ENCODE data around the gene IDS.
"Not testable (repeated sequence)": the region's sequence is repeated elsewhere in the genome, so short reads cannot be mapped to it uniquely, and the experiment has no call there.

IDS gene, protein sequence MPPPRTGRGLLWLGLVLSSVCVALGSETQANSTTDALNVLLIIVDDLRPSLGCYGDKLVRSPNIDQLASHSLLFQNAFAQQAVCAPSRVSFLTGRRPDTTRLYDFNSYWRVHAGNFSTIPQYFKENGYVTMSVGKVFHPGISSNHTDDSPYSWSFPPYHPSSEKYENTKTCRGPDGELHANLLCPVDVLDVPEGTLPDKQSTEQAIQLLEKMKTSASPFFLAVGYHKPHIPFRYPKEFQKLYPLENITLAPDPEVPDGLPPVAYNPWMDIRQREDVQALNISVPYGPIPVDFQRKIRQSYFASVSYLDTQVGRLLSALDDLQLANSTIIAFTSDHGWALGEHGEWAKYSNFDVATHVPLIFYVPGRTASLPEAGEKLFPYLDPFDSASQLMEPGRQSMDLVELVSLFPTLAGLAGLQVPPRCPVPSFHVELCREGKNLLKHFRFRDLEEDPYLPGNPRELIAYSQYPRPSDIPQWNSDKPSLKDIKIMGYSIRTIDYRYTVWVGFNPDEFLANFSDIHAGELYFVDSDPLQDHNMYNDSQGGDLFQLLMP

DNA sequence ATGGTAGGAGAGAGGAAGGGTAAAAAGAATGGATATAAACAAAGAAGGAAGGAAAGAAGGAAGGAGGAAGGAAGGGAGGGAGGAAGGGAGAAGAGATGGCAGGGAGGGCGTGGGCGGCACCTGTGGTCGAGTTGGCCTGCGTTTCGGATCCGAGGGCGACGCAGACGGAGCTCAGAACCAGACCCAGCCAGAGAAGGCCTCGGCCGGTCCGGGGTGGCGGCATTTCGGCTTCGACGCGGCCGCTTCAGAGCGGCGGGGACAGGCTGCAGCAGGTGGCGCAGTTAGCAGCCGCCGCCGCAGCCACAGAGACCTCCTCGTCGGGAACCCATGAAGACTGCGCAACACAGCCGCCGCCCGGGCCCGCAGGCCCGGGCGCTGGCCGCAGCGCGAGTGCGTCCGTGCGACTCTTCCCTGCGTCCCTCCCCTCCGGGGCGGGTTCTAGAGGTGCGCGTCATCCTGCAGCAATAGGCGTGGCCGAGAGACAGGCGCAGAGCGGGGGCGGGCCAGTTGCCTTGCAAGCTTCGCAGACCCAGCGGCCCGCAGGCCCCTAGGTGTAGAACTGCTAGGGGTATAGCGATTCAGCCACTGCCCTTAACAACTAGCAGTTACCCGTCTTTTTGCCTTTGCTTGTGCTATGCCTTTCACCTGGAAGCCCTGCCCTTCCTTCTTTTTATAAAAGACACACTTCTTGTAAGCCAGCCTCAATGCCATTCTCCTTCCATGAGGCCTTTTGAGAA is at the start of gene IDS:
TSS of gene IDS (minus strand) at position 392 of the 737 bp plus-strand sequence. CDS start at position 223, 169 bp downstream.
- FAIRE-seq, result no peak

DNA sequence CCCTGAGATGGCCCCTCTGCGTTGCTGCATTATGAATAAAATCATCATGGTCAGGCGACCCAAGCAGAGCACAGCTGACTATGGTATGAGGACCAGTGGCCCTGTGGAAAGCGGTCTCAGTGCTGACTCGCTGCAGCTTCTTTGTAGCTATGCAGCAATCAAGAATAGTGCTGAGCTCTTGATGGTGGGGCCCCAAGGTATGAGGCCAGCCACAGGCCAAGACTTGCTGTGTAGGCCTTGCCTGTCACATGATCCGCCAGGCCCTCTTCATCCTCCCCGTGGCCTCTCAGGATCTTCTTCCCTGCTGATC is 46.8 kb upstream of the IDS start:
- FAIRE-seq, result not testable (repeated sequence)

DNA sequence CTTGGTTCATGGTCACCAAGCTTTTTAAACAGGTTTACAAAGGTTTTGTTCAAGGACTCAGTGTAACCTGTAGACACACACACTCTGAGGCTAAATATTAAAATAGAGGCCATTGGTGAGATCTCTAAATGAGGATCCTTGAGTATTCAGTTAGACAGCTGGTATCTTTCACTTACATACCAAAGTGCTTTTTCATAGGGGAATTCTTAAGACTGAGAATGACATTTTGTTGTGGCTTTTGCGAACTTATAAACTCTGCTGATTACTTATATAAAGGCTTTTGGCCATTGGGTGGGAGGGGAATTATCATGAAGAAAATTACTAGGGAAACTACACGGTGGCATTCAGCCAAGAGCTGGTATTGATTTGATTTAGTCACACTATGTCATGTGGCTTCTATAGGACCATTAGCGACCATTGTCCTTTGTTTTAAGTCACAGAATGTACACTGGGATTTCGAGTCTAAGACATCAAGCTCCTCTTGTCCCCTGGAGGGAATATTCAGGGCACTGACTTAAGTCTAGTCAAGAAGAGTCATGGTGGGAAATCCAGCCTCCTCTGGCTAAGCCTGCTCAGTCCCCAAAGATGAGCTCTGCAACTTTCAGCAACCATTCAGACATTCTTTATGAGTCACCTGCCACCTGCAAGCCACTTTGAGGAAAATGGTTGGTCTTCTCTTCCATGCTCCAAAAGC is 46.3 kb upstream of the IDS start:
- FAIRE-seq, result not testable (repeated sequence)

DNA sequence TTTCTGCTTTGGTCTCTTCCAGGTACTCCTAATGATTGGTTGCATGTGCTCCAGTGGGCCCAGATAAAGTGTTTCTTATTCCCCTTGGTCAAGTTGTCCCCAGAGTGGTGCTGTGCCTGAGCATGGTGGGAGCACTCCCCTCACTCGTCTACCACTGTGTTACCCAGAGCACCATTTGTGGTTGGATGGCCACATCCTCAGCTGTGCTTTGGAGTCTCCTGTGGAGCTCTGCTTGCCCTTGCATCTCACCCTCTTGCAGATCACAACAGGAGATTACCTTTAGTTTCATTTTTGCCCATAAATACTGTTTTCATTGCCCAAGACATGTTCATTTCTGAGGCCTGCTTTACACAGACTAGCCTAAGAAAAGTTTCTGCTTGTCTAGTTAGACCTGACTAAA is 45.3 kb upstream of the IDS start:
- not testable (repeated sequence) for FAIRE-seq

DNA sequence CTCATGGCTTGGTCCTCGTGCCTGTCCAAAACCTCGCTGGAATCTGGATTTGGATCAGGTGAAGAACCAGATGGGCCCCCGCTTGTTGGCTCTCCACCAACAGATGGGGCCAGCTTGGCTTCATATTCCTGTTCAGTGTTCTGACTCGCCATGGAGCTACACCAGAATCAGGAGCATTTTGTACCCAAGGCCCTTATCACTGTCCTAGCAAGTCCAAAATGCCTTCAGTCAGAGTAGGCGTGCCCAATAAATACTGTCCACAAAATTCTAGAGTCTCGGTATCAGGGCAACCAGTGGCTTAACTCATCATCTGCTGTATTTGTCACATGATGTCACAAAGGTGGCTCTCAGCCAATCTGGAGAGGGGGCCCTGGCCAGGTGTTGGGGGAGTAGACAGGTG is 44.6 kb upstream of the IDS start, which contains the start of gene HSFX3:
TSS of gene HSFX3 (minus strand) at position 224 of the 400 bp plus-strand sequence. CDS start at position 152, 72 bp downstream.
- FAIRE-seq, result not testable (repeated sequence)

DNA sequence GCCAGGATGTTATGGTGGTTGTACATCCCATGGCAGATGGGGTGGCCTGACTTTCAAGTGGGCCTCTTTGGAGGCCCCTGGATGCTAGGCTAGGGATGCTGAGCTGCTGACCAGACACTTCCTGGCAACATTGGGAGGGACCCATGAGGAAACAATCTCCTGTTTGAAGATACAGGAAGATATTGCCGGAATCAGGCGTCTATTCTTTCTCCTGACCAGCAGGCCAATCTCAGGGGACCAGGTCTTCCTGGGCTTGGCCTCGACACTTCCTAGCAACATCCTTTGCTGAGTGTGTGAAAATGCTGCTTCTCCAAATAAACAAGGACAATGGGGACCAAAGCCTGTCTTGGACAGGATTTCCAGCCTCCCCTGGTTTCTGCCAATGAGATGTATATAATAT is 42.7 kb upstream of the IDS start:
- not testable (repeated sequence) for FAIRE-seq

DNA sequence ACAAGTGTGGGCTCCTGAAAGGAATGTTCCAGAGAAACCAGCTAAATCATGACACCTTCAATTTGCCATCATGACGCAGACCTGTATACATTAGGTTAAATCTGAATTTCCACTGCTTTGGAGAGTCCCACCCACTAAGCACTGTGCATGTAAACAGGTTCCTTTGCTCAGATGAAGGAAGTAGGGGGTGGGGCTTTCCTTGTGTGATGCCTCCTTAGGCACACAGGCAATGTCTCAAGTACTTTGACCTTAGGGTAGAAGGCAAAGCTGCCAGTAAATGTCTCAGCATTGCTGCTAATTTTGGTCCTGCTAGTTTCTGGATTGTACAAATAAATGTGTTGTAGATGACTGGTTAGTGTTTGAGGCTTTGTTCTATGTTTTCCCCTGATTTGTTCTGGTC is 41.9 kb upstream of the IDS start:
- not testable (repeated sequence) for FAIRE-seq

DNA sequence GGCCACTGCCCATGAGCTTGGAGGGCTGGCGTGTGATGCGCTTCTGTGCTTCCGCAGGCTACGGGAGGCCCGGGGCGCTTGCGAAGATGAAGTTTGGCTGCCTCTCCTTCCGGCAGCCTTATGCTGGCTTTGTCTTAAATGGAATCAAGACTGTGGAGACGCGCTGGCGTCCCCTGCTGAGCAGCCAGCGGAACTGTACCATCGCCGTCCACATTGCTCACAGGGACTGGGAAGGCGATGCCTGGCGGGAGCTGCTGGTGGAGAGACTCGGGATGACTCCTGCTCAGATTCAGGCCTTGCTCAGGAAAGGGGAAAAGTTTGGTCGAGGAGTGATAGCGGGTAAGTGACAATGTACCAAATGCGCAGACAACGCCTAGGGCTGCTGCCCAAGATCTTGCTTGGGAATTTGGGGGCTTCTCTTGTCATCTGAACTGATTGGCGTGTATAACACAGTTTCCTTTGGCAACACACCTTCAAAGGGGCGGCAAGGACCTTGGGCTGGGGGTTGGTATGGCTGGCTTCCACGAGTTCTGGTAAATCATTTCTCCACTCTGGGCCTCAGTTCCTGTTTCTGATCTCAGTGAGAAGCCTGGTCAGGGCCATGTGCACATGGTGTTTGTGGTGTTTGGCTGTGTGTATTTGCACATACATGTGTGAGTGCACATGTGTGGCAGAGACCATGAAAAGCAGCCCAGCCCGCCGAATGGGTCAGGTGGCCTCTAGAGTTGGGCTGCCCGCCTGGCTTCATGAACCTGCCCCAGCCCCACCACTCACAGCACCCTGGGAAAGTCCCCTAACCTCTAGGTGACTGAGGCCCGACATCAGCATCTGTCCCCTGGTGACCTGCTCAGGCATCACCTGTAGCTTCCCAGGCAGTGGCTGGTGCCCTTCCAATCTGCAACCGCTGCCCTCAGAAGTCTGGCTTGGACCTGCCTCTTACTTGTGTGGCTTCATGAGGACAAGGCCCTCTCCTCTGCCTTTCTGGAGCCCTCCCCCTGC is 40.7 kb upstream of the IDS start:
- FAIRE-seq, result not testable (repeated sequence)

DNA sequence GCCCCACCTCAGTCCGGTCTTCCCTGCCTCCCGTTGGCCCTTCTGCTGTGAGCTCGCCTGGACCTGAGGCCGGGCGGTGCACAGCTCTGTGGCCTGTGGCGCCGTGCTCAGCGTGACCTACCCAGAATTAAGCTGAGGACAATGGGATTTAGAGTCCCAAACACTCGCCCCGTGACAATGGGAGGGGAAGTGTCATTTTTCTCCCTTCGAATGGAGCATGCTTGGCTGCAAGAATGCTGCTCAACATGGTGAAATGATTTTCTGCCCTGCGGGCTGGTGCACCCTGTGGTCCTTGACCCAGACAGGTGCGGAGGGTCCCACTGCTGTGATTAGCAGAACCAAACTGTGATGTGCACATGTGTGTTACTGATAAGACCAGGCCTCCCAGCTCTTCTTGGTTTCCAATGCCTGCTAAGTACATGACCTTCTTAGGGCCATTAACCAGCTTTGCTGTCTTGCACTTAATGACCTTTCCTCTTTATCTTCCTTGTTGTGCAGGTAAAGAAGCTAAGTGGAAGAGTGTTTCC is 36.5 kb upstream of the IDS start:
- FAIRE-seq, result no peak

DNA sequence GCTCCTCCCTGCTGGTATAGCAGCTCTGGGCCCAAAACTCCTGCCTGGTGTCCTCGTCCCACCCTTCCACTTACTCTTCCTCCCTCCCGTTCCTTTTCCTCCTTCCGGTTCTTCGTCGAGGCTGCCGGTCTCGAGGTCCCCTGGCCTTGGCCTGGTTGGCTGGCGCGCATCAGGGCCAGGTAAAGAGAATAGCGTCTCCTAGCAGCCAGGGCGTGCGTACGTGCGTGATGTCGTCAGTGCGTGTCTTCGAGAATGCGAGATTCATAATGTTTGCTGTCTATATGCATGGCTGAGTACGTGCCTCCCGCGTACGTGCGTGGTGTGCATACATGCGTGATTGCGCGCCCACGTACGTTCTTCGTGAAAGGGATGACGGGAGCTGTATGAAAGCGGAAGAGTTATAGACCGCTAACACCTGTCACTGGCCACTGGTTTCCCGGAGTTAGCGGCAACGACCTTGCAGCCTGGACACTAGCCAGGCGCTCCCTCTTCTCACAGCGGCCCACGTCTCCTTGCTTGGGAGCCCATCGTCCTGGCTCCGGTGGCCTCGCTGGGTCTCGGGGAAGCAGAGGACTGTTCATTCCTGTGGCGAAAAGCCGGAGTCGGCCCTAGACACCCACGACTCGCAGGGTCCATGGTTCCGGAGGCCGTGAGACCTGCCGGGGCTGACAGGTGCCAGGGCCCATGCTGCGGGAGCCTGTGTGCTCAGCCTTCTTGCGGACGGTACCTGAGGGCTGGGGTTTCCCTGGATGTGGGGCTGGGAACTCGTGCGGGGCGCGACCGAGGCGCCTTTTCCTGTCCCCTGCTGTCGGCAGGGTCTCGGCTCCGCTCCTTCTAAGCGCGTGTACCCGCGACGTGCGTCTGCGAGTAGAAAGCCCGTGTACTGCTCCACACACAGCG is 35.8 kb upstream of the IDS start, which contains the start of gene EOLA1:
TSS of gene EOLA1 (plus strand) at position 392 of the 900 bp plus-strand sequence. CDS start 4,619 bp downstream, outside the sequence.
- FAIRE-seq, result peak; percentile 62

DNA sequence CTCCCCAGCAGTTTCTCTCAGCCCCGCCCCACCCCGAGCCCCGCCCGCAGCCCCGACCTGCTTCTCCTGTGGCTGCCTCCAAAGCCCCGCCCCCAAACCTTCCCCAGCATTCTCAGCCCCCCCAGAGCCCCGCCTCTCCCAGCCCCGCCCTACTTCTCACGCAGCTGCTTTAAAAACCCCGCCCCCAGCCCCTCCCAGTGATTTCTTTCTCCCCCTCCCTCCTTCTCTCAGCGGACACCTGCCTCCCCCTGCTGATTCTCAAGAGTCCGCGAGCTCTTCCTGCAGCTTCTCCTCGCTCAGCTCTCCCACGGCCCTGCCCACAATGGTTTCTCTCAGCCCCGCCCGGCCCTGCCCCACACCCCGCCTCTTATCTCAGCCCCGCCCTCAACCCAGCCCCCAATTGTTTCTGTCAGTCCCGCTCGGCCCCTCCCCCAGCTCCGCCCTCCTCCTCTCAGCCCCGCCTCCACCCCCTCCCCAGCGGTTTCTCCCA is 35.1 kb upstream of the IDS start:
- no peak for FAIRE-seq

DNA sequence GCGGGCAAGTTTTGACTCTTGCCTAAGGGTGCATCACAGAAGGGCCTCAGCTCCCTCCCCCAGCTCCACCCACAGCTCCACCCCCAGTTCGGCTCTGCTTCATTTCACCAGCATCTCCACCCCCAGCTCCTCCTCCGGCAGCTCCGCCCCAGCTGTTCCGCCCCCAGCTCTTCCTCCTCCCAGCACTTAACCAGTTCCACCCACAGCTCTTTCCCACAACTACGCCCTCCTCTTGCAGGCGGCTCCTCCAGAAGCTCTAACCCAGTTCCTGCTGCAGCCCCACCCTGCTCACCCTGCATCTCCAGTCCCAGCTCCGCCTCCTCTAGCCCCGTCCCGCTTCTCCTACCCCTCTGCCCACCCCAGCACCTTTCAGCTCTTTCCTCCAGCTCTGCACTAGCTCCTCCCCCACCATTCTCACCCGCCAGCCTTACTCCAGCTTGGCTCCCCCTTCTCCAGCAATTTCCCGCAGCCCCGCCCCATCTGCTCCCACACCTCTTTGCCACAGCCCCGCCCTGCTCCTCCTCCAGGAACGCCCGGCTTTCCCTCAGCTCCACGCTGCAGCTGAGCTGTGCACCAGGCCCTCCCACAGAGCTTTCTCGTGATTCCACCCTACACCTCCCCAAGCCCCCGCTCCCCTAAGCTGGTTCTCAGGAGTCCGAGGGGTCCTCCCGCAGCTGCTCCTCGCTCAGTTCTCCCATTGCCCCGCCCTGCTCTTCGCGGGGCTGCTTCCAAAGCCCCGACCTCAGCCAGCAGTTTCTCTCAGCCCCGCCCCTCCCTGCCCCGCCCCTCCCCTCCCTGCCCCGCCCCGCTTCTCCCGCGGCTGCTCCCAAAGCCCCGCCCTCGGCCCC is 34.4 kb upstream of the IDS start:
- FAIRE-seq, result peak; percentile 16

DNA sequence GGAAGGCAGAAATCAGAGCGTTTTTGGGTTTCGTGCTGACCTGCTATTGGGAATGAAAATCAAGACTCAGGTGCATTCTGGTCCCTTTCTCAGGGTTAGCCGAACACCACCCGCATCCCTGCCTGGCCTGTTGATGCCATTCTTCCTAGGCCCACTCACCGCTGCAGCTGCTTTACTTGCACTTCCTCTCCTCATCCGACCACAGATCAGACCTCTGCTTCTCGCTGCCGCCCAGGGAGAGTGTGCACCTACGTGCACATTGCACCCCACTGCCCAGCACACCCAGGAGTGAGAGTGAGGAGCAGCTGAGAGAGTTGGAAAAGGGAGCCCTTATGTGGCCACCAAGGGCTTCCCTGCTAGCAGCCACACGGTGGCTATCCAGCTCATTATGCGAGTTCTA is 32.4 kb upstream of the IDS start:
- not testable (repeated sequence) for FAIRE-seq

DNA sequence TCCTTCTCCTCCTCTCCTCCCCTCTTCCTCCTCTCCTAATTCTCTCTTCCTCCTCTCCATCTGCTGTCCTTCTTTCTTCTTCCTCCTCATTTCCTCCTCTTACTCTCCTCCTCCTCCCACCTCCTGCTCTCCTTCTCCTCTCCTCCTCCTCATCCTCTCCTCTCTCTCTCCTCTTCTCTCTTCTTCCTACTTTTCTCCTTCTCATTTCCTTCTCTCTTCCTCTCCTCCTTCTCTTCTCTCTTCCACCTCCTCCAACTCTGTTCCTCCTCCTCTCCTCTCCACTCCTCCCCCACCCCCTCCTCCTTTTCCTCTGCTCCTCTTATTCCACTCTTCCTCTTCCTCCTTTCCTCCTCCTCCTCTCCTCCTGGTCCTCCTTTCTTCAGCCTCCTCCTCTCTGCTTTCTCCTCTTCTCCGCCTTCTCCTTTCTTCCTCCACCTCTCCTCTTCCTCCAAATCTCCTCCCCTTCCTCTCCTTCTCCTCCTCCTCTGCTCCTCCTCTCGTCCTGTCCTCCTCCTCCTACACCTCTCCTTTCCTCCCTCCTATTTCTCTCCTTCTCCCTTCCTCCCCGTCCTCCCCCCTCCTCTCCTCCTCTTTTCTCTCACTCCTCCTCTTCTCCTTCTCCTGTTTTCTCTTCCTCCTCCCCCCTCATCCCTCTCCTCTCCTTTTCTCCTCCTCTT is 30.0 kb upstream of the IDS start:
- not testable (repeated sequence) for FAIRE-seq

DNA sequence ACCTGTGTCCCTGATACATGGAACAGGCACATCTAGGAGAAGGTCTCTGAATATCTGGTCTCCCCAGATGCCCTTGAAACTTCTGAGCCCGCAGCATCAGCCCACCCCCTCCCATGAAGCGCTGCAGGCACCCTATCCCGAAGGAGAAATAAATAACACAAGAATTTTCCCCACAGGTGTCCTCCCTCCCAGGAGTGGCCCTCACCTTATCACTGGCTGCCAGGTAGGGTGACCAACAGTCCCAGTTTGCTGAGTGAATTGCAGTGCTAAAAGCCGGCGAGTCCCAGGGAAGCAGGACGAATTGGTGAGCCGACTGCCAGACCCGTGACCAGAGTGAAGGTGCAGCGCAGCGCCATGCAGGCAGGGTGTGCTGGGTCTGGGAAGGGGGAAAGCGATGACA is 28.9 kb upstream of the IDS start:
- FAIRE-seq, result not testable (repeated sequence)

DNA sequence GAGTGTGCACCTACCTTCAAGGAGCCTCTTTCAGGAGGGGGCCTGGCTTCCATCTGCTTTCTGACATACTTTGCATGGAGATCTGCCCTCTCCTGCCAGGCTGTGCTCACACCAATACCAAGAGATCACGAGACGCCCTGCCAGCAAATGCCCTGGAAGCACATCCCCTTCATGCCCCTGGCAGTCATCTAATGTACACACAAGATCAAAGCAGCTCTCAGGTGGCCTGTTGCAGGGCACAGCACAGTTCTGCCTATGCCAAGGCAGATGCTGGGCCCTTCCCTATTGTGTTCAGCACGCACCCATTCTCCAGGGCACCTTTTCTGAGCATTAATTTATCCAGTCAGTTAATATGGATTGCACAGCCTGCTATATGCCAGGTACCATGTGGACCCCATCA is 27.8 kb upstream of the IDS start:
- FAIRE-seq, result not testable (repeated sequence)

DNA sequence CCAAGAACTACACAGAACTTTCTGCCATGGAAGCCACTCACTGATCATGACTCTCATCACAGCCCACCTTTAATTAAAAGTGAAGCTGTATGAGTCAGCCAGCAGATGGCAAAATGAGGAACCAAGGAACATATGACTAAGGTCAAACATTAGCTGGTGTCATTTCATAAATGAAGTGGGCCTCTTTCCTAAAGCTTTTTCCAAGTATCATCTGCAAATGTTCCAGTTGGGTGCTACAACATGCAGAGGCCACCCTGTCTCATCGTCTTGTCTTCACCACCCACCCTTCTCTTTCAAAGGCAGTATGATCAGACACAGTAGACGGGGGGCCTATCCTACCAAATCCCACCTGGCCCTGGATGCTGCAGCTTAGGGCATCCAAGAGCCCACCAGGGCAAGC is 26.5 kb upstream of the IDS start:
- no peak for FAIRE-seq

DNA sequence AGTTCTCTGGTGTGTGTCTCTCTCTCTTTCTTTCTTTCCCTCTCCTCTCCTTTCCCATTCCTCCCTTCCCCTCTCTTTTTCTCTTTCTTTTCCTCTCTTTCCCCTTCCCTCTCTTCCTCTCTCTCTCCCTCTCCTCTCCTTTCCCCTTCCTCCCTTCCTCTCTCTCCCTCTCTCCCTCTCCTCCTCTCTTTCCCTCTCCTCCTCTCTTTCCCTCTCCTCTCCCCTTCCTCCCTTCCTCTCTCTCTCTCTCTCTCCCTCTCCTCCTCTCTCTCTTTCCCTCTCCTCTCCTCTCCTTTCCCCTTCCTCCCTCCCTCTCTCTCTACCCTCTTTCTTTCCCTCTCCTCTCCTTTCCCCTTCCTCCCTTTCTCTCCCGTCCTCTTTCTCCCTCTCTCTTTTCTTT is 23.3 kb upstream of the IDS start:
- FAIRE-seq, result no peak

DNA sequence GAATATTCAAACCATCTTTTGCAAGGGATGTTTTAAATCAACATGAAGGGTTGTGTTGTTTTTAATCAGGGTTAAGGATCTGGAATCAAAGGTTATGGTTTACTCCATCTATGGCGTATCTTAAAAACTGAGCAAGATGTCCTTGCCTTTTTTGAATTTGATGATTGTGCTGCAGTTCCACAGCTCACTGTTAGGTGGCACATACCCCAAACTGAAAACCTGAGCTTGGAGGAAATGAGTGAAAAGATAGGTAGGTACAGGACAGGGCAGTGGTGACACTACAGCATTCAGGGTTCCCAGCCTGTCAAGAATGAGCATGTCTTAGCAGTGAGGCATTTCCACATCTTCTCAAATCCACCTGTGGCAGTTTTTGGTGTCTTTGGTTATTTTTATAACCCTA is 22.6 kb upstream of the IDS start:
- FAIRE-seq, result no peak

All from A204.1 (cell line).